H1 (cell line): ENCODE results near the gene IQCE. TPM values are rescaled to one million over a fixed set of nuclear protein-coding genes. Genes with fewer than 3 reads are reported as not detected.

Experiments used
- CTCF ChIA-PET: fragments of 300-600 bp; sonication (Branson Sonifier 250); formaldehyde crosslinking; loops from one replicate; lab custom pipeline; 2021; ENCODE audit not compliant: partially characterized antibody; lab: Charles Lee
- POLR2A ChIA-PET: fragments of 300-600 bp; sonication (Branson Sonifier 250); formaldehyde crosslinking; loops from one replicate; lab custom pipeline; 2021; ENCODE audit warnings: inconsistent platforms; ENCODE audit not compliant: partially characterized antibody; lab: Charles Lee
- DNase-seq, 2 experiments: peaks; one replicate each; pipeline versions ENCODE4 v3.0.0 to v3.0.0-alpha.2; 2010 to 2022; ENCODE audit warnings: low spot score in 2 of 2, low read depth in 1 of 2, mixed read lengths in 1 of 2
- FAIRE-seq: peaks from 2 replicates; lab custom pipeline; 2011; peaks lifted over from hg19 to GRCh38; lab: Jason Lieb, UNC
- H2AFZ ChIP-seq: 2 replicates; pipeline ENCODE4 v1.8.1; 2012; ENCODE audit warnings: low read length, inconsistent platforms
- H2AK5ac ChIP-seq: 2 replicates; pipeline ENCODE4 v1.6.1; 2013; ENCODE audit warnings: low read depth, low read length
- H2BK120ac ChIP-seq: replicated peaks from 2 replicates; pipeline ENCODE3; 2013; ENCODE audit warnings: low read depth, low read length, inconsistent platforms
- H2BK12ac ChIP-seq: 2 replicates; pipeline ENCODE4 v1.6.1; 2013; ENCODE audit warnings: low read depth, low read length
- H2BK15ac ChIP-seq: 2 replicates; pipeline ENCODE4 v1.6.1; 2013; ENCODE audit warnings: low read length
- H2BK20ac ChIP-seq: 2 replicates; pipeline ENCODE4 v1.6.1; 2013; ENCODE audit warnings: low read length
- H2BK5ac ChIP-seq: 2 replicates; pipeline ENCODE4 v1.6.1; 2013; ENCODE audit warnings: low read depth, low read length
- H3K14ac ChIP-seq: 2 replicates; pipeline ENCODE4 v1.6.1; 2013; ENCODE audit warnings: inconsistent platforms; ENCODE audit not compliant: insufficient read length
- H3K18ac ChIP-seq: 2 replicates; pipeline ENCODE4 v1.6.1; 2013; ENCODE audit warnings: low read length; ENCODE audit errors: extremely low read depth
- H3K23ac ChIP-seq: 2 replicates; pipeline ENCODE4 v1.6.1; 2013; ENCODE audit warnings: inconsistent platforms; ENCODE audit not compliant: insufficient read length
- H3K23me2 ChIP-seq: 2 replicates; pipeline ENCODE4 v1.6.1; 2013; ENCODE audit warnings: low read depth, low read length
- H3K27ac ChIP-seq: 2 replicates; pipeline ENCODE4 v1.6.1; 2011; ENCODE audit warnings: low read depth, low read length, inconsistent platforms
- H3K27me3 ChIP-seq, 4 experiments: replicated peaks in 1 of 4; 1 replicate in 1 of 4; 2 replicates in 3 of 4; pipeline versions ENCODE4 v1.6.1 to v1.8.1; 2011 to 2013; ENCODE audit warnings: low read length in 3 of 4, mild to moderate bottlenecking in 3 of 4, inconsistent platforms in 2 of 4, mixed read lengths in 2 of 4, moderate library complexity in 1 of 4; ENCODE audit not compliant: control insufficient read depth in 3 of 4, insufficient read depth in 3 of 4; ENCODE audit errors: extremely low read depth in 1 of 4
- H3K36me3 ChIP-seq, 4 experiments: 2 replicates each; pipeline versions ENCODE4 v1.6.1 to v1.8.1; 2011 to 2013; ENCODE audit warnings: mild to moderate bottlenecking in 4 of 4, low read length in 3 of 4, moderate library complexity in 2 of 4, control low read depth in 1 of 4, inconsistent platforms in 1 of 4; ENCODE audit not compliant: insufficient read depth in 4 of 4, control insufficient read depth in 2 of 4
- H3K4ac ChIP-seq: replicated peaks from 2 replicates; pipeline ENCODE3; 2013; ENCODE audit warnings: low read length, low read depth, mixed read lengths, inconsistent platforms; ENCODE audit not compliant: insufficient read length
- H3K4me1 ChIP-seq, 4 experiments: replicated peaks in 1 of 4; 1 replicate in 1 of 4; 2 replicates in 3 of 4; pipeline versions ENCODE4 v1.6.1 to v1.8.1; 2011 to 2013; ENCODE audit warnings: low read length in 3 of 4, inconsistent platforms in 2 of 4, mixed read lengths in 1 of 4; ENCODE audit not compliant: insufficient read depth in 4 of 4, control insufficient read depth in 3 of 4
- H3K4me2 ChIP-seq, 2 experiments: 2 replicates each; pipeline versions ENCODE4 v1.6.1 to v1.8.1; 2011 to 2013; ENCODE audit warnings: low read depth in 2 of 2, low read length in 2 of 2, control low read depth in 1 of 2, inconsistent platforms in 1 of 2, mild to moderate bottlenecking in 1 of 2; ENCODE audit not compliant: insufficient read depth in 1 of 2
- H3K4me3 ChIP-seq, 4 experiments: fragments of 200-600, 300-600 bp in 1 of 4; sonication (generic), shearing (Covaris generic), sonication (Bioruptor Twin) in 1 of 4; 2 replicates each; pipeline versions ENCODE4 v1.5.1 to v1.8.1; 2011 to 2016; ENCODE audit warnings: low read length in 4 of 4, low read depth in 3 of 4, control low read depth in 2 of 4, inconsistent platforms in 2 of 4, mild to moderate bottlenecking in 2 of 4, mixed read lengths in 1 of 4, moderate library complexity in 1 of 4; ENCODE audit not compliant: insufficient read depth in 2 of 4; ENCODE audit errors: extremely low read depth in 1 of 4
- H3K56ac ChIP-seq: replicated peaks from 2 replicates; pipeline ENCODE3; 2013; ENCODE audit warnings: low read depth, mild to moderate bottlenecking, mixed read lengths, low read length, inconsistent platforms; ENCODE audit not compliant: insufficient read length
- H3K79me1 ChIP-seq: 2 replicates; pipeline ENCODE4 v1.6.1; 2013; ENCODE audit warnings: low read depth, low read length, control low read depth
- H3K79me2 ChIP-seq, 2 experiments: 2 replicates each; pipeline versions ENCODE4 v1.6.1 to v1.8.1; 2012 to 2013; ENCODE audit warnings: low read length in 2 of 2, mild to moderate bottlenecking in 2 of 2, inconsistent platforms in 1 of 2; ENCODE audit not compliant: insufficient read depth in 2 of 2, control insufficient read depth in 1 of 2
- H3K9ac ChIP-seq, 4 experiments: replicated peaks in 1 of 4; 1 replicate in 1 of 4; 2 replicates in 3 of 4; pipeline versions ENCODE4 v1.6.1 to v1.8.1; 2011 to 2013; ENCODE audit warnings: low read depth in 3 of 4, low read length in 3 of 4, control low read depth in 2 of 4, mild to moderate bottlenecking in 2 of 4, moderate library complexity in 2 of 4, inconsistent platforms in 1 of 4; ENCODE audit errors: extremely low read depth in 1 of 4
- H3K9me3 ChIP-seq, 2 experiments: 2 replicates each; pipeline versions ENCODE4 v1.6.1 to v1.8.1; 2012 to 2013; ENCODE audit warnings: mild to moderate bottlenecking in 2 of 2, moderate library complexity in 2 of 2, control low read depth in 1 of 2, inconsistent platforms in 1 of 2, low read depth in 1 of 2, low read length in 1 of 2, mixed read lengths in 1 of 2; ENCODE audit not compliant: insufficient read depth in 2 of 2
- H4K20me1 ChIP-seq, 2 experiments: replicated peaks in 1 of 2; 2 replicates each; pipeline versions ENCODE3 to v1.8.1; 2011 to 2013; ENCODE audit warnings: inconsistent platforms in 2 of 2, low read length in 2 of 2, mild to moderate bottlenecking in 1 of 2; ENCODE audit not compliant: insufficient read depth in 2 of 2, control insufficient read depth in 1 of 2
- H4K5ac ChIP-seq: 2 replicates; pipeline ENCODE4 v1.6.1; 2013; ENCODE audit warnings: low read length, low read depth, mixed read lengths, inconsistent platforms; ENCODE audit not compliant: insufficient read length
- H4K8ac ChIP-seq: 2 replicates; pipeline ENCODE4 v1.8.0; 2013; ENCODE audit warnings: mild to moderate bottlenecking, moderate library complexity, low read length, inconsistent platforms; ENCODE audit not compliant: insufficient read depth; ENCODE audit errors: extremely low read depth
- H4K91ac ChIP-seq: replicated peaks from 2 replicates; pipeline ENCODE3; 2013; ENCODE audit warnings: low read length, mixed read lengths, inconsistent platforms; ENCODE audit not compliant: insufficient read length
- BACH1 ChIP-seq: IDR thresholded peaks from 2 replicates; pipeline ENCODE4 v1.6.1; 2012; ENCODE audit warnings: low read length, improper control_type of control experiment
- CBX5 ChIP-seq: fragments of 300-800, 300-1000 bp; sonication (generic); IDR thresholded peaks from 2 replicates; pipeline ENCODE4 v1.7.1; 2016; ENCODE audit warnings: antibody characterized with exemption, low read length, low read depth
- CHD2 ChIP-seq: IDR thresholded peaks from 2 replicates; pipeline ENCODE4 v1.6.1; 2012; ENCODE audit warnings: low read length, improper control_type of control experiment
- HDAC6 ChIP-seq: IDR thresholded peaks from one replicate; pipeline ENCODE4 v1.7.1; 2012; ENCODE audit warnings: low read depth, mild to moderate bottlenecking, inconsistent platforms, low read length, moderate library complexity
- KDM4A ChIP-seq: IDR thresholded peaks from one replicate; pipeline ENCODE4 v1.7.1; 2012; ENCODE audit warnings: low read depth, mild to moderate bottlenecking, moderate library complexity, low read length, inconsistent platforms; ENCODE audit not compliant: severe bottlenecking
- NANOG ChIP-seq: IDR thresholded peaks from 2 replicates; pipeline ENCODE4 v1.6.1; 2011; ENCODE audit warnings: low read length, low read depth, mild to moderate bottlenecking, inconsistent platforms; ENCODE audit not compliant: insufficient read depth, poor library complexity, severe bottlenecking
- POLR2AphosphoS5 ChIP-seq: IDR thresholded peaks from 2 replicates; pipeline ENCODE4 v1.6.1; 2011; ENCODE audit warnings: low read depth, low read length
- SIN3A ChIP-seq, 2 experiments: IDR thresholded peaks in 1 of 2; conservative IDR thresholded peaks in 1 of 2; 2 replicates each; pipeline ENCODE4 v1.6.1; 2011 to 2012; ENCODE audit warnings: low read length in 2 of 2, improper control_type of control experiment in 1 of 2, low read depth in 1 of 2, mild to moderate bottlenecking in 1 of 2
- SP1 ChIP-seq: IDR thresholded peaks from 2 replicates; pipeline ENCODE4 v1.6.1; 2011; ENCODE audit warnings: low read depth, low read length
- SP4 ChIP-seq: IDR thresholded peaks from 2 replicates; pipeline ENCODE4 v1.6.1; 2012; ENCODE audit warnings: low read length, inconsistent platforms
- TEAD4 ChIP-seq: IDR thresholded peaks from 2 replicates; pipeline ENCODE4 v1.6.1; 2012; ENCODE audit warnings: low read depth, low read length, inconsistent platforms, mixed read lengths
- WGBS, 2 experiments: shearing (Covaris generic) in 1 of 2; methylation state at CpG; one replicate each; pipeline versions ENCODE4 v1.1.6 to v1.1.7; 2013 to 2015; ENCODE audit warnings: low lambda C conversion rate in 2 of 2, mixed read lengths in 2 of 2, inconsistent platforms in 1 of 2, low coverage in 1 of 2, missing lambda C conversion rate in 1 of 2; ENCODE audit not compliant: insufficient replicate concordance in 2 of 2, insufficient coverage in 1 of 2, insufficient read length in 1 of 2; ENCODE audit errors: extremely low coverage in 1 of 2, missing lambda C conversion rate in 1 of 2; 5-methylcytosine and 5-hydroxymethylcytosine counted together
- polyA plus RNA-seq, 7 experiments: library from polyadenylated mRNA; depleted of rRNA in 3 of 7; stranded (reverse) in 5 of 7; unstranded in 2 of 7; fragments of >200 nt in 5 of 7; fragments of 200-250 nt in 2 of 7; gene quantifications; 1 replicate in 5 of 7; 2 replicates in 1 of 7; 4 replicates in 1 of 7; pipeline versions ENCODE4 v1.2.1 to v1.2.3, GENCODE V29; 2011 to 2013; ENCODE audit warnings: missing spikeins in 2 of 7, mixed read lengths in 2 of 7
- total RNA-seq: library from RNA; stranded (reverse); fragmentation: NEBNext Ultra II Directional; extraction: Animal tissue kit (Norgen Biotek cat#: 25700); gene quantifications from 2 replicates; pipeline ENCODE4 v1.2.1, GENCODE V29; 2021
- TF ChIP-seq, protein P1 (sequence below): IDR thresholded peaks from 2 replicates; pipeline ENCODE4 v1.6.1; 2012; ENCODE audit warnings: inconsistent platforms

Gene IQCE
- total and polyA plus RNA-seq, 2 of the 8 experiments (the other 6 are each of a cell fraction or from before 2014, with no cell fraction given): 2.2 to 4.9 TPM

DNA sequence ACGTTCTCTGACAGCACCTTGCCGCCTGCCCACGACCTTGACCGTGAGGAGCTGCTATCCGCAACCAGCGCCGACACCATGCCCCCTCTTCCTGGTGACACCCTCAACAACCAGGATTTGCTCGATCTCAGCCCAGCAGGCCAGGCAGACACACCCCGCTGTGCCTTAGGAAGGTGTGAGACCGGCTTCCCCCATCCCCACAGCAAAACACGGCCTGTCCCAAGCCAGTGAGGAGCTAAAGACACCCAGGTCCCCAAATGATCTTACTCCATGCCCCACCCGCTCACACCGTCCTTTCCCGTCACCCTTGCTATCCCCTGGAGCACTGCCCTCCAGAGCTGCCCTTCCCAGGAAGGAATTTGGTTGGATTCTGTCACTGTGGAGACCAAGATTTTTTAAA is 51.7 kb downstream of the IQCE start:
- 89% methylated on average over 14 of the region's 14 CpGs; no CpG with 5 or more reads in 1 of the 2 experiments for WGBS, 2 experiments
- no peak overlapping the region for H4K5ac ChIP-seq
- DNase-seq: no peak
- peak overlapping the region; percentile 82 for H4K91ac ChIP-seq
- H3K4me2 ChIP-seq: no peak overlapping the region
- no peaks in the 10 kb centered on the region for H3K27me3 ChIP-seq
- H3K79me2 ChIP-seq: no peaks in the 10 kb centered on the region
- no peaks in the 10 kb centered on the region for H3K36me3 ChIP-seq
- peaks cover 0 to 17% (median 14%) of the 10 kb centered on the region in 4 experiments; a peak in 5 of 7 replicates for H3K4me1 ChIP-seq
- no peaks in the 10 kb centered on the region for H3K9me3 ChIP-seq
- no peak overlapping the region for H3K18ac ChIP-seq
- no peak overlapping the region for H2BK120ac ChIP-seq
- no peak overlapping the region for H2BK20ac ChIP-seq
- H3K23ac ChIP-seq: no peak overlapping the region
- ChIA-PET POLR2A (interaction anchor here (0.9 to 4.8 kb wide), 3 partner anchors 8 to 28 kb away, joined by 3 to 30 read pairs (median 3); partner anchors contain the start of gene TTYH3), CTCF (interaction anchor here (0.7 to 4.4 kb wide), 15 partner anchors 10 to 161 kb away, joined by 3 to 28 read pairs (median 3); no protein-coding TSS in a partner anchor)
- H3K9ac ChIP-seq: no peak overlapping the region
- FAIRE-seq: no peak
- no peaks in the 10 kb centered on the region; the same call in 1 of the 2 replicates for H3K79me1 ChIP-seq
- no peak overlapping the region for H4K8ac ChIP-seq
- H3K4ac ChIP-seq: no peak overlapping the region
- H4K20me1 ChIP-seq: no peaks in the 10 kb centered on the region
- 0 out of 2 replicates have a peak overlapping the region, but pooled peaks have one; percentile 46 for H2BK15ac ChIP-seq
- H3K56ac ChIP-seq: no peak overlapping the region
- H2AK5ac ChIP-seq: no peak overlapping the region
- H3K4me3 ChIP-seq: no peak overlapping the region
- no peak overlapping the region for H3K27ac ChIP-seq
- 0 out of 2 replicates have a peak overlapping the region, but pooled peaks have one; percentile 49 for H2BK5ac ChIP-seq
- no peak overlapping the region for H2AFZ ChIP-seq
- peak overlapping the region; percentile 55; the same call in 1 of the 2 replicates for H2BK12ac ChIP-seq
- no peaks in the 10 kb centered on the region for H3K23me2 ChIP-seq
- no peak overlapping the region for H3K14ac ChIP-seq
- TF ChIP-seq SP1 (no peak), CHD2 (no peak), CBX5 (no peak), SP4 (no peak), KDM4A (no peak), SIN3A (conservative IDR thresholded peaks at IDR 0.05 in 1 of 2, IDR thresholded peaks at IDR 0.05 in 1 of 2; ENCODE audit: low read depth in 1 of 2, low read length in 2 of 2) (no peak), POLR2AphosphoS5 (no peak), NANOG (no peak), TEAD4 (no peak), HDAC6 (no peak), BACH1 (no peak)
- TF ChIP-seq, protein P1, sequence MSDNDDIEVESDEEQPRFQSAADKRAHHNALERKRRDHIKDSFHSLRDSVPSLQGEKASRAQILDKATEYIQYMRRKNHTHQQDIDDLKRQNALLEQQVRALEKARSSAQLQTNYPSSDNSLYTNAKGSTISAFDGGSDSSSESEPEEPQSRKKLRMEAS: no peak
